Upper lobe of left lung (tissue), 6 donors: ENCODE data around the gene LTBP1. TPM values are rescaled to one million over a fixed set of nuclear protein-coding genes. Genes with fewer than 3 reads are reported as not detected.

ENCODE experiments used
- ATAC-seq, 2 donors: fragments of 200-7000 bp; cut with Tn5 transposase; one replicate each; pipeline ENCODE4 v1.9.1; 2022; ENCODE audit warnings: mild to moderate bottlenecking in 2 of 2, moderate library complexity in 2 of 2; ENCODE audit not compliant: low FRiP score in 2 of 2
- DNase-seq, 2 donors: peaks; one replicate each; pipeline ENCODE4 v3.0.0-alpha.2; 2019 to 2020
- H3K27ac ChIP-seq, 4 donors: fragments of 200-600 bp; sonication (generic); one replicate each; pipeline ENCODE4 v1.5.1; 2016 to 2019
- H3K27me3 ChIP-seq, 4 donors: fragments of 200-600 bp; sonication (generic); one replicate each; pipeline ENCODE4 v1.5.1; 2017 to 2019
- H3K36me3 ChIP-seq, 4 donors: fragments of 200-600 bp; sonication (generic); one replicate each; pipeline ENCODE4 v1.5.1; 2016 to 2019
- H3K4me1 ChIP-seq, 4 donors: fragments of 200-600 bp; sonication (generic); one replicate each; pipeline ENCODE4 v1.5.1; 2018 to 2019
- H3K4me3 ChIP-seq, 4 donors: fragments of 200-600 bp; sonication (generic); one replicate each; pipeline ENCODE4 v1.5.1; 2017 to 2019; ENCODE audit warnings: mild to moderate bottlenecking in 2 of 4, moderate library complexity in 1 of 4
- H3K9me3 ChIP-seq, 4 donors: fragments of 200-600 bp; sonication (generic); one replicate each; pipeline ENCODE4 v1.5.1; 2018 to 2019
- EP300 ChIP-seq, 4 donors: sonication (generic); formaldehyde crosslinking; IDR thresholded peaks; one replicate each; pipeline ENCODE4 v1.5.1; 2017; ENCODE audit warnings: antibody characterized with exemption in 4 of 4, control low read depth in 2 of 4
- POLR2A ChIP-seq, 4 donors: fragments of 450-650 bp; IDR thresholded peaks; one replicate each; pipeline ENCODE4 v1.5.1; 2016 to 2017; ENCODE audit warnings: antibody characterized with exemption in 4 of 4, mild to moderate bottlenecking in 2 of 4
- POLR2AphosphoS5 ChIP-seq, 2 donors: sonication (generic); formaldehyde crosslinking; IDR thresholded peaks; one replicate each; pipeline ENCODE4 v1.5.1; 2017; ENCODE audit warnings: antibody characterized with exemption in 2 of 2
- WGBS, 2 donors: methylation state at CpG; one replicate each; pipeline ENCODE4 v1.1.5; 2017 to 2018; 5-methylcytosine and 5-hydroxymethylcytosine counted together
- total RNA-seq, 6 donors: library from RNA; depleted of rRNA in 4 of 6; stranded (reverse); fragments of >200 nt in 4 of 6; gene quantifications; one replicate each; pipeline versions ENCODE4 v1.1.0 to v1.2.1, GENCODE V29; 2016 to 2021
- TF ChIP-seq, protein P1 (sequence below), 6 experiments: fragments of 450-650 bp in 4 of 6; fragments of 200-600 bp in 2 of 6; sonication (generic) in 2 of 6; IDR thresholded peaks; one replicate each; pipeline ENCODE4 v1.5.1; 2016 to 2019; ENCODE audit warnings: antibody characterized with exemption in 6 of 6
- donor health status: DM: no; HTN: no; CAD: no; lungs with moderate emphysema.
- donor health status: DM: no; HTN: yes; CAD: no; lungs with severe emphysema.

Gene LTBP1
- total RNA-seq, 6 donors from 2014 or later: 11.5 to 45.0 (median 27.1) TPM

GRCh38 chr2:33262097-33262496, 315.3 kb downstream of the LTBP1 start:
- Histone ChIP-seq H3K36me3 (peaks cover 0 to 5% (median 0%) of the 10 kb centered on the region in 4 donors), H3K4me1 (no peaks in the 10 kb centered on the region), H3K27ac (no peak overlapping the region), H3K9me3 (peaks cover 0 to 7% (median 0%) of the 10 kb centered on the region in 4 donors), H3K4me3 (no peak overlapping the region), H3K27me3 (no peaks in the 10 kb centered on the region)
- ATAC-seq (no peak), DNase-seq (no peak)
- 84 to 86% methylated on average over 4 of the region's 4 CpGs for WGBS, 2 donors
- TF ChIP-seq POLR2AphosphoS5 (IDR thresholded peaks at IDR 0.05) (no peak), EP300 (IDR thresholded peaks at IDR 0.05) (no peak), POLR2A (IDR thresholded peaks at IDR 0.05) (no peak)
- TF ChIP-seq, protein P1, sequence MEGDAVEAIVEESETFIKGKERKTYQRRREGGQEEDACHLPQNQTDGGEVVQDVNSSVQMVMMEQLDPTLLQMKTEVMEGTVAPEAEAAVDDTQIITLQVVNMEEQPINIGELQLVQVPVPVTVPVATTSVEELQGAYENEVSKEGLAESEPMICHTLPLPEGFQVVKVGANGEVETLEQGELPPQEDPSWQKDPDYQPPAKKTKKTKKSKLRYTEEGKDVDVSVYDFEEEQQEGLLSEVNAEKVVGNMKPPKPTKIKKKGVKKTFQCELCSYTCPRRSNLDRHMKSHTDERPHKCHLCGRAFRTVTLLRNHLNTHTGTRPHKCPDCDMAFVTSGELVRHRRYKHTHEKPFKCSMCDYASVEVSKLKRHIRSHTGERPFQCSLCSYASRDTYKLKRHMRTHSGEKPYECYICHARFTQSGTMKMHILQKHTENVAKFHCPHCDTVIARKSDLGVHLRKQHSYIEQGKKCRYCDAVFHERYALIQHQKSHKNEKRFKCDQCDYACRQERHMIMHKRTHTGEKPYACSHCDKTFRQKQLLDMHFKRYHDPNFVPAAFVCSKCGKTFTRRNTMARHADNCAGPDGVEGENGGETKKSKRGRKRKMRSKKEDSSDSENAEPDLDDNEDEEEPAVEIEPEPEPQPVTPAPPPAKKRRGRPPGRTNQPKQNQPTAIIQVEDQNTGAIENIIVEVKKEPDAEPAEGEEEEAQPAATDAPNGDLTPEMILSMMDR (IDR thresholded peaks at IDR 0.05): no peak

GRCh38 chr2:33264766-33265165, 318.0 kb downstream of the LTBP1 start:
- peaks cover 0 to 9% (median 0%) of the 10 kb centered on the region in 4 donors for H3K4me1 ChIP-seq
- peaks cover 0 to 5% (median 0%) of the 10 kb centered on the region in 4 donors for H3K36me3 ChIP-seq
- WGBS, 2 donors: 88 to 90% methylated on average over 3 of the region's 3 CpGs
- H3K27me3 ChIP-seq: no peaks in the 10 kb centered on the region
- no peak overlapping the region for H3K4me3 ChIP-seq
- H3K27ac ChIP-seq: no peak overlapping the region
- H3K9me3 ChIP-seq: peaks cover 0 to 7% (median 0%) of the 10 kb centered on the region in 4 donors
- TF ChIP-seq, protein P1 (IDR thresholded peaks at IDR 0.05): no peak
- TF ChIP-seq POLR2AphosphoS5 (IDR thresholded peaks at IDR 0.05): no peak
- TF ChIP-seq POLR2A (IDR thresholded peaks at IDR 0.05): no peak
- TF ChIP-seq EP300 (IDR thresholded peaks at IDR 0.05): no peak
- no peak for ATAC-seq
- DNase-seq: no peak

DNA sequence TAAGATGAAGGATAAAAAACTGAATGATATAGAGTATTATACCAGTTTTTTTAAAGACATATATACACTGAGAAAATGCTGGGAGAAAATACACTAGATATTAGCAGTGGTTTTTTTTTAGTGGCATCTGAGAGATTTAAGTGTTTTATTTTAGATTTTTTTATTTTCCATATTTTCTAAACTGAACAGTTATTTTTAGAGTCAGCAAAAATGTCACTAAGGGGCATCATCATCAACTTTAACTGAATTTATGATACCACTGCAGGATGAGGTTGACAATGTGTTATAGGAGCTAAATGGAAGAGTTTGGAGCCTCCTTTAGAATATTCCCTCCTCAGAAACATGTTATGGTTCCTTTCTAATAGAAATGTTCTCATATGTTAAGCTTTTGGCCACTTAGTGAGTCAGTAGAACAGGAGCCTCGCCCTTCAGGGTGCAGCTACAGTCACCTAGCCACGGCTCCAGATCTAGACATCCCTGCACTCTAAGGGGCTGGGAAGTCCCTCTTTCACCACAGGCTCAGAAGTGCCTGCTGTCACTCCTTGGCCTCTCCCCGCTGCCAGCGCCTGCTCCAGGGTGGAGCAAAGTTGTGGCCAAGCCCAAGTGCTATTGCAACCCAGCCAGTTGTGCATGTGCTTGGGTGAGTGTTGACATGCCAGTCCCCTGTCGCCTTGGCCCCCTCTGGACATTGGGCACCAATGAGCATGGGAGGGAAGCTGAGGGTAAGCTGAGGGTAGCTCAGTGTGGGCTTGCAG, 319.0 kb downstream of the LTBP1 start:
- H3K4me3 ChIP-seq: no peak overlapping the region
- H3K27me3 ChIP-seq: no peaks in the 10 kb centered on the region
- H3K4me1 ChIP-seq: peaks cover 0 to 9% (median 0%) of the 10 kb centered on the region in 4 donors
- no peak overlapping the region for H3K27ac ChIP-seq
- ATAC-seq (peak in 1 of 2 donors; percentile 50), DNase-seq (no peak)
- TF ChIP-seq EP300 (IDR thresholded peaks at IDR 0.05) (no peak), POLR2AphosphoS5 (IDR thresholded peaks at IDR 0.05) (no peak), POLR2A (IDR thresholded peaks at IDR 0.05) (no peak)
- TF ChIP-seq, protein P1 (IDR thresholded peaks at IDR 0.05): no peak
- peaks cover 0 to 5% (median 0%) of the 10 kb centered on the region in 4 donors for H3K36me3 ChIP-seq
- H3K9me3 ChIP-seq: peaks cover 0 to 7% (median 0%) of the 10 kb centered on the region in 4 donors
- WGBS, 2 donors: 84 to 92% methylated on average over 5 of the region's 5 CpGs

- no peak overlapping the region for H3K4me3 ChIP-seq
- ATAC-seq: no peak
- H3K27ac ChIP-seq: no peak overlapping the region
- no peaks in the 10 kb centered on the region for H3K27me3 ChIP-seq
- peaks cover 0 to 9% (median 0%) of the 10 kb centered on the region in 4 donors for H3K4me1 ChIP-seq
- no peak for TF ChIP-seq POLR2AphosphoS5 (IDR thresholded peaks at IDR 0.05)
- TF ChIP-seq EP300 (IDR thresholded peaks at IDR 0.05): no peak
- TF ChIP-seq POLR2A (IDR thresholded peaks at IDR 0.05): no peak
- TF ChIP-seq, protein P1 (IDR thresholded peaks at IDR 0.05): no peak
- peaks cover 0 to 7% (median 0%) of the 10 kb centered on the region in 4 donors for H3K9me3 ChIP-seq
- 98% methylated on average over 6 of the region's 6 CpGs for WGBS, 2 donors
- no peak for DNase-seq
- H3K36me3 ChIP-seq: peaks cover 0 to 5% (median 0%) of the 10 kb centered on the region in 4 donors
Observed at GRCh38 chr2:33266467-33266866, 319.7 kb downstream of the LTBP1 start.
